Dendritic cell treated with granulocyte-macrophage colony-stimulating factor and Interleukin-4, amounts not matched to agents 40 ng/mL and 50 ng/mL, for 4 days (primary cell): Measurements from ENCODE around the gene ADAMTSL3.

Experiments
- H3K27ac Mint-ChIP-seq: one replicate; pipeline ENCODE4 v1.8.0; 2022; ENCODE audit warnings: mild to moderate bottlenecking, mixed read lengths
- H3K27me3 Mint-ChIP-seq: one replicate; pipeline ENCODE4 v1.8.0; 2022; ENCODE audit warnings: mild to moderate bottlenecking, mixed read lengths
- H3K36me3 Mint-ChIP-seq: one replicate; pipeline ENCODE4 v1.8.0; 2022; ENCODE audit warnings: low read depth, mixed read lengths
- H3K4me1 Mint-ChIP-seq: one replicate; pipeline ENCODE4 v1.8.0; 2022; ENCODE audit warnings: low read depth, mixed read lengths
- H3K4me3 Mint-ChIP-seq: one replicate; pipeline ENCODE4 v1.8.0; 2022; ENCODE audit warnings: mild to moderate bottlenecking, moderate library complexity, mixed read lengths
- H3K9me3 Mint-ChIP-seq: one replicate; pipeline ENCODE4 v1.8.0; 2022; ENCODE audit warnings: mixed read lengths
- intact Hi-C: fragments of 100-400 bp; cut with micrococcal nuclease; formaldehyde crosslinking; loops from one replicate; pipeline ENCODE4 v1.15.0; 2022

Gene ADAMTSL3

DNA sequence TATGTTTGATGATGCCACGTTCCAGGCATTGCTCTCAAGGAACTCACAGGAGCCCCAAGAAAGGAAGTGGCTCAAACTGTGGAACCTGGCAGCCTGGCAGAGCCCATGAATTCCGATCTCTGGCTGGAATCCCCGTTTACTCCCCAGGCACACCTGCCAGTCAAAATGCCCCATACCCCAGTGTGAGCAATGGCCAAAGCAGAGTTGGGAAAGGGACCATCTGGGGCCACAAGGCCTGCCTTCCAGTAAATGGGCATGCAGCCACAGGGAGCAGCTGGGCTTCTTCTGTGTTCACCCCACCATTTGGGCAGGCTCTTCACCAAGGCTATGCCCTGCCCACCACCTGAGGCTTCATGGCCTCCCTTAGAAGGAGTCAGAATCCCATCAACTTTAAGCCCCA, 324.7 kb downstream of the ADAMTSL3 start:
- no peaks in the 10 kb centered on the region for H3K27me3 Mint-ChIP-seq
- H3K4me1 Mint-ChIP-seq = no peaks in the 10 kb centered on the region
- H3K9me3 Mint-ChIP-seq = peaks cover 19% of the 10 kb centered on the region
- intact Hi-C loops = no loop called here
- no peak overlapping the region for H3K27ac Mint-ChIP-seq
- no peak overlapping the region for H3K4me3 Mint-ChIP-seq
- no peaks in the 10 kb centered on the region for H3K36me3 Mint-ChIP-seq

DNA sequence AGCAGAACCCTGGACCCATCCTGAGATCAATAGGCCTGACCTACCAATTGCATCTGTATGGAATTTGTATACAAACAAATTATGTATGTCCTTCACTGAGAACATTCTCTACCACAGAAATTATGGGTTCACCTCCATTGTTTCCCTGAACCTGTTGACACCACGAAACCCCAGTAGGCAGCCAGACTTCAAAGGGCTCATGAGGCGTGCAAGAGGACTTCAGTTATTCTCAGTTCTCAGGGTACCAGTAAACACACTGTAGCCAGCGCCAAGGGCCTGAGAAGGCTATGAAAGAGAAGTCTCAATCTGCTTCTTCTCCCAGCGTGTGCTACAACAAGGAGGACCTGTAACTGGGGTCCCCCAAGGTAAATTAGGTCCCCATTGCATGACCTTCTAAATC, 326.7 kb downstream of the ADAMTSL3 start:
- H3K4me3 Mint-ChIP-seq = no peak overlapping the region
- H3K27me3 Mint-ChIP-seq = no peaks in the 10 kb centered on the region
- intact Hi-C loops = no loop called here
- no peak overlapping the region for H3K27ac Mint-ChIP-seq
- no peaks in the 10 kb centered on the region for H3K4me1 Mint-ChIP-seq
- no peaks in the 10 kb centered on the region for H3K36me3 Mint-ChIP-seq
- peaks cover 19% of the 10 kb centered on the region for H3K9me3 Mint-ChIP-seq

DNA sequence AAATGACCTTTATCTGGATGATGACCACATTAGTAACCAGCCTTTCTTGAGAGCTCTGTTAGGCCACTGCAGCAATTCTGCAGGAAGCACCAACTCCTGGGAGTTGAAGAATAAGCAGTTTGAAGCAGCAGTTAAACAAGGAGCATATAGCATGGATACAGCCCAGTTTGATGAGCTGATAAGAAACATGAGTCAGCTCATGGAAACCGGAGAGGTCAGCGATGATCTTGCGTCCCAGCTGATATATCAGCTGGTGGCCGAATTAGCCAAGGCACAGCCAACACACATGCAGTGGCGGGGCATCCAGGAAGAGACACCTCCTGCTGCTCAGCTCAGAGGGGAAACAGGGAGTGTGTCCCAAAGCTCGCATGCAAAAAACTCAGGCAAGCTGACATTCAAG, 328.8 kb downstream of the ADAMTSL3 start:
- no peak overlapping the region for H3K27ac Mint-ChIP-seq
- no peaks in the 10 kb centered on the region for H3K36me3 Mint-ChIP-seq
- peaks cover 8% of the 10 kb centered on the region for H3K9me3 Mint-ChIP-seq
- intact Hi-C loops = no loop called here
- H3K4me1 Mint-ChIP-seq = no peaks in the 10 kb centered on the region
- no peak overlapping the region for H3K4me3 Mint-ChIP-seq
- H3K27me3 Mint-ChIP-seq = no peaks in the 10 kb centered on the region

DNA sequence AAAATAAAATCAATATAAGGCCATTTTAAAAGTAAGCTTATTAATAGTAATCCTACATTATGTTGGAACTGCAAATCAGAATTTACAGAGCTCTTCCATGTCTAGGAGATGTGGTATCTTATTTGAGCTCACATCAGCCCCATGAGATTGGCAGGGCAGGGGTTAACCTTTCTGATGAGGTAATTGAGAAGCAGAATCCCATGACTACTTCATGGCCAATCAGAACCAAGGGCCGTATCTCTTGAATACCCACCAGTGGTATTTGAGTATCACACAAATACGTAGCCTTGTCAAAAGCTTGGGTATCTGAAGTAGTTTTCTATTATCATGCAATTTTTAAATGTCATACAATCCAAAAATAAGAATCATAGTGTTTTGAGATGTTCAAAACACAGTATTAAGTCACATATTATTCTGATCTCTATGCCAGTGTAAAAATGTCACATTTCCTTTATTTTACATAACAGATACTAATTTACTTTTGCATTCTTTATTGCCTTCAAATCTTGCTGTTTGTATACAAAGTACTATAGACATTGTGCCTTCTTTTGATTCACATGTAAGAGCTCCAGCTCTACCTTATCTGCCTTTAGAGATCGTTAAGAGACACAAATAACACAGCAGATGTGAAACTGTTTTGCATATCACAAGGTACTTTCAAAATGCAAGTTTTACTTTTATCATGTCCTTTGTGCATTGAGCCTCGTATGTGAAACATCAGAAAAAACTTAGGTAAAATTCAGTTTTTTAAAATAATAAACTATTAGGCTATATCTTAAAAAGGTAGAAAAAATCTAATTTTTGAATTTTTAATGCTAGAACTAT, 329.9 kb downstream of the ADAMTSL3 start:
- Mint-ChIP-seq H3K4me1 (no peaks in the 10 kb centered on the region), H3K4me3 (no peak overlapping the region), H3K27me3 (no peaks in the 10 kb centered on the region), H3K27ac (no peak overlapping the region), H3K36me3 (no peaks in the 10 kb centered on the region), H3K9me3 (no peaks in the 10 kb centered on the region)
- intact Hi-C loops = no loop called here

DNA sequence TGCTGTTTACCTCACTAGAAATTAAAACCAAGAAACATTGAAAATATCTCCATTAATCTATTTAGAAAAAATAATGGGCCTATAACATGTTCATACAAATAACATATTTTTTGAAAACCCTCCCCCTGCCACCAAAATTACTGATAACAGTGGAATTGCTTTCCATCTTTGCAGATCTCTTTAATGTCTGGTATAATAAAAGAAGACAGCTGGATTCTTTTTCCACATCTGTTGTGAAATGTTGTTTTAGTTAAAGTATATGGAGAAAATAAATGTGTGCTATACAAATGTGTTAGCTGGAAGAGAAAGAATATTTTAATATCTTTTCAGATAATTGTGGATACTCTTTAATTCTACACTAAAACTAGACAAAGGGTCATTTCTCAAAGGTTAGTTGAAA, 330.7 kb downstream of the ADAMTSL3 start:
- no peak overlapping the region for H3K27ac Mint-ChIP-seq
- H3K4me1 Mint-ChIP-seq = no peaks in the 10 kb centered on the region
- no peaks in the 10 kb centered on the region for H3K36me3 Mint-ChIP-seq
- H3K4me3 Mint-ChIP-seq = no peak overlapping the region
- no peaks in the 10 kb centered on the region for H3K9me3 Mint-ChIP-seq
- H3K27me3 Mint-ChIP-seq = no peaks in the 10 kb centered on the region
- intact Hi-C loops = no loop called here

DNA sequence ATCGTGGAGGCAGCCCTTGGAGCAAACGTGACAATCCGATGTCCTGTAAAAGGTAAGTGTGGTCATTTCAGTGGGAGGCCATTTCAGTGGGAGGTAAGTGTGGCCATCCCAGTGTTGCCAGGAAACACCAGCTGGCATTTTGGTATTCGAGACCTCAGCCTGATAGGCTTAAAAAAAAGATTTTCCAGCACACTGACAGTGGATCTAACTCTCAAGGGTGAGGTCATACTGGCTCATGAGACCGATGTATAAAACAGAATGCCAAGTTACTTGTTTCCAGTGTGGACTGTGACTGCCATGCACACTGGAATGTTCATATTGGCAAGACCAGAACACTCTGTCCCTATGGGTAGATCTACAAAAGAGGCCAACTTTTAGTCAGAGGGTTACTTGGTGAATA, 337.2 kb downstream of the ADAMTSL3 start:
- Mint-ChIP-seq H3K27ac (no peak overlapping the region), H3K27me3 (peaks cover 2% of the 10 kb centered on the region), H3K9me3 (no peaks in the 10 kb centered on the region), H3K36me3 (no peaks in the 10 kb centered on the region), H3K4me1 (no peaks in the 10 kb centered on the region), H3K4me3 (no peak overlapping the region)
- intact Hi-C loops = no loop called here

DNA sequence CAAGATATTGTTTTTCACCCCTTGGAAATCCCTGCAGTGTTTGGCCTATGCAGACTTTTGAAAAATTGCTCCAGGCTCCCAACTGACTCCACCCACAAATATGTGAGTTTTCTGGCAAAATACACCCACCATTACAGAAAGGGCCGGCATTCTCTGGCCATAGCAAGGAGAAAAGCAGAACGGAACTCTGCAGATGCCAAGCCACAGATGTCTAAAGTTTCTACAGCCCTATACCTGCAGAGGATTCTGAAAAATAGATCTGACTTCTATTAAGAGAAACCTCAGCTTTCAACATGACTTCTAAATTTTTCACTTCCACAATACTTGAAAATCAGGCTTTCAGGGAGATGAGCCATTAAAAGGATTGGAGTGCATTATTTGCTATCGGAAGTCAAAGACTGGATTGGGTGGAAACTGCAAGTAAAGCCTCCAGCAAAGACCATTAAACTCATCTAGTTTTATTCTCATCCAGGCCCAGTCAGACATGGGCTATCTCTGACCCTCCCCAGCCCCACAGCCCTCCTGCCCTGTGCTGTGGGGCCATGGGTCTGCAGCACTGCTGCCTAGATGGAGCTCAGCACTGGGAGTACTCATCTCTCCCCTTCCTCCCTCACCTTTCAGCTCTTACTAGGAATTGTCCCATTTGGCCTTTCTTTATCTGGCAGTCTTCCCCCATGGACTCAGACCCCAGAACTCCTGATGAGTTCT, 338.6 kb downstream of the ADAMTSL3 start:
- Mint-ChIP-seq H3K36me3 (no peaks in the 10 kb centered on the region), H3K4me1 (no peaks in the 10 kb centered on the region), H3K27me3 (peaks cover 2% of the 10 kb centered on the region), H3K4me3 (no peak overlapping the region), H3K27ac (no peak overlapping the region), H3K9me3 (no peaks in the 10 kb centered on the region)
- intact Hi-C loops = no loop called here

DNA sequence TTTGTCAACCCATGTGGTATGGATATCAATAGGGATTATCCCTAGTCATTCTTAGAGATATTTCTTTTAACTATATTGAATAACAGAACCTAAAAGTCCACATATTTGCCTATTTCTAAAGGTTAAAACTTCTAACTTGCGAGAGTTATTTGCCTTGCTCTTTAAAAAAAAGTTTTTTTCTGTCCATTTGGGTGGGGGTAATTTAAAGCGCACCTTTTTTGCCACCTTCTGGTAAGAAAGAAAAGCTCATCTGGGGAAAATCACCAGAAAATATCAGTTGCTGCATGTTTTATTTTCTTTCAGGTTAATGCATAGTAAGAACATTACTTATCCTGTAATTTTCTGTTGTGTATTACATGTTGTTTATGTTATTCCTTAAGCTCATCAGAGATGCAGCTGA, 339.7 kb downstream of the ADAMTSL3 start:
- Mint-ChIP-seq H3K36me3 (no peaks in the 10 kb centered on the region), H3K4me1 (no peaks in the 10 kb centered on the region), H3K9me3 (no peaks in the 10 kb centered on the region), H3K4me3 (no peak overlapping the region), H3K27ac (no peak overlapping the region), H3K27me3 (peaks cover 2% of the 10 kb centered on the region)
- intact Hi-C loops = no loop called here

DNA sequence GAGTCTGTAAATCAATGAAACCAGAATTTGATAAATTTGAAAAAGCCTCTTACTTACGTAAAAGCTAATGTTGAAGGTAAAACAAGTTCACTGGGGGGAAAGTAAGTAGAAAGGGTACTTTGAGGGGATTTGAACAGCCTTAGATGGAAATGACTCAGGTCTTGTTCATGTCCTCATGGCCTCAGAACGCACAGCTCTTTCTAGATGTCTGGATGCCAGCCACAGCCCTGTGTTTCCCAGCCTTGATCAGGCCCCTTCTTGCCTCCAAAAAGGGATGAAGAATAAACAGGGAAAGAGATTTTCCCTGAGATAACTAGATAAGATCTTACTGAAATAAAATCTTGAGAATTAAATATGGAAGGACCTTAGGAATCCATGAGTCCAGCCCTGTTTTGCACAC, 344.6 kb downstream of the ADAMTSL3 start:
- H3K36me3 Mint-ChIP-seq = no peaks in the 10 kb centered on the region
- no peaks in the 10 kb centered on the region for H3K27me3 Mint-ChIP-seq
- no peak overlapping the region for H3K27ac Mint-ChIP-seq
- no peaks in the 10 kb centered on the region for H3K9me3 Mint-ChIP-seq
- intact Hi-C loops = no loop called here
- H3K4me3 Mint-ChIP-seq = no peak overlapping the region
- H3K4me1 Mint-ChIP-seq = no peaks in the 10 kb centered on the region

DNA sequence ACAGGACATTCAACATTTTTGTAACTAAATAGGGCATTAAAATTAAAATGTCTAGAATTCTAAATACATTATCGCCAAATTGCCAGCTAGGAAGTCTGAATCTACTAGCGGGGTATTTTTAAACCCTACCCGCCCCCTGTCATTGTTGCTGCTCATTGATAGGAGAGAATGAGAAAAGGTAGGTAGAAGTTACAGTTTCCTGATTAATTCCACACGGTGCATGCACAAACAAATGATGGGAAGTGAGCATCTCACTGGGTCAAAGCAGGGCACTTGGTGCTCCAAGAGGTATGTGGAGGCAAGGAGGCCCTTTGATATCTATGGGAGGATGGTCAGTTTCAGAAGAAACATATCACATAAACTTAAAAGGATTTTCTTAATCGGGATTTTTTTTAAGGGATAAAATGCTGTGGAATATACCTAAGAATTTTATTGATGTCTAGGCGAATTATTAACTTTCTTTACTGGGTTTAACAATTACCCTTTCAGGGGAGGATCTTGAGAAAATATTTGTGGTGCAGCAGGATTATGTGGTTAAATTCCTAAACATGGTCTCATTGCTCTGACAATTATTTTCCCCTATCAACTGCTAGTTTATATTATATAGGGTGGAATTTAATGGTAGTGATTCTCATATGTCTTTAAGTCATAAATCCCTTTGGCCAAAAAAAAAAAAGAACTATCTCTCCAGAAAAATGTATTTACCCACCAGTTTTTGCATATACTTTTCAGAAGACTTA, 345.6 kb downstream of the ADAMTSL3 start:
- Mint-ChIP-seq H3K9me3 (no peaks in the 10 kb centered on the region), H3K27me3 (no peaks in the 10 kb centered on the region), H3K27ac (no peak overlapping the region), H3K4me3 (no peak overlapping the region), H3K36me3 (no peaks in the 10 kb centered on the region), H3K4me1 (no peaks in the 10 kb centered on the region)
- intact Hi-C loops = no loop called here

DNA sequence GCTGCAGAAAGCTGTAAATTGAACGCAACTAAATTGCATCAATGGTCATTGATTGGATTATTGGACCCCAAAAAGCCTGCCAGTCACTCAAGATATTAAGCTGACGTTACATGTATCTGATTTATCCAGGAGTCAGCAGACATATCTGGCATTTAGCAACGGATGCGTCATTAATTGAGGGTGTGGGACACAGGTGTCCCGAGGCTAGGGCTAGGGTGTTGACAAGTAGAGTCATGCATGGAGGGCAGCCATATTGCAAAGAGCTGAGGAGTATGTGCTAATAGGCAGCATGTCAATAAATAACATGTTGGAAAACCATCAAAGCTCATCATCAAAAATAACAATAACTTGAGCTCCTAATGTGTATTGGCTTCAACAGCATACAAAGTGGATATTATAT, 347.1 kb downstream of the ADAMTSL3 start:
- intact Hi-C loops = no loop called here
- H3K4me3 Mint-ChIP-seq = no peak overlapping the region
- H3K9me3 Mint-ChIP-seq = no peaks in the 10 kb centered on the region
- H3K4me1 Mint-ChIP-seq = no peaks in the 10 kb centered on the region
- no peaks in the 10 kb centered on the region for H3K36me3 Mint-ChIP-seq
- no peaks in the 10 kb centered on the region for H3K27me3 Mint-ChIP-seq
- no peak overlapping the region for H3K27ac Mint-ChIP-seq

DNA sequence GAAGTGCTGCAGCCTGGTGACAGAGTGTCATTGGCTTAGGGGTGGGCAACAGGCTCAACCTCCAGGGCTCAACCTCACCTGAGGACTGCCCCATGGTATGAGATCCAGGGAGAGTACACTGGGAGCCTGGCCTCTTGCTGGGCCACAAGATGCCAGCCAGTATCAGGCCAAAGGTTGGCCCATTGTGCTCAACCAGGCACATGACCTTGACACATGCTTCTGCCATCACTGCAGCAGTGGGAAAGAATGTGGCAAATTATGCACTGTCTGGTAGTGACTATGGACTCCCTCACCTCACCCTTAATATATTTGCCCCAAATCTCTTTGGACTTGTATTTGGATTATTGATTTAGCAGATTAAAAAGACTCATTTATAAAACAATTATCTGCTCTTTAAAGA, 347.7 kb downstream of the ADAMTSL3 start:
- Mint-ChIP-seq H3K27ac (no peak overlapping the region), H3K4me1 (no peaks in the 10 kb centered on the region), H3K36me3 (no peaks in the 10 kb centered on the region), H3K27me3 (no peaks in the 10 kb centered on the region), H3K9me3 (no peaks in the 10 kb centered on the region), H3K4me3 (no peak overlapping the region)
- intact Hi-C loops = no loop called here

DNA sequence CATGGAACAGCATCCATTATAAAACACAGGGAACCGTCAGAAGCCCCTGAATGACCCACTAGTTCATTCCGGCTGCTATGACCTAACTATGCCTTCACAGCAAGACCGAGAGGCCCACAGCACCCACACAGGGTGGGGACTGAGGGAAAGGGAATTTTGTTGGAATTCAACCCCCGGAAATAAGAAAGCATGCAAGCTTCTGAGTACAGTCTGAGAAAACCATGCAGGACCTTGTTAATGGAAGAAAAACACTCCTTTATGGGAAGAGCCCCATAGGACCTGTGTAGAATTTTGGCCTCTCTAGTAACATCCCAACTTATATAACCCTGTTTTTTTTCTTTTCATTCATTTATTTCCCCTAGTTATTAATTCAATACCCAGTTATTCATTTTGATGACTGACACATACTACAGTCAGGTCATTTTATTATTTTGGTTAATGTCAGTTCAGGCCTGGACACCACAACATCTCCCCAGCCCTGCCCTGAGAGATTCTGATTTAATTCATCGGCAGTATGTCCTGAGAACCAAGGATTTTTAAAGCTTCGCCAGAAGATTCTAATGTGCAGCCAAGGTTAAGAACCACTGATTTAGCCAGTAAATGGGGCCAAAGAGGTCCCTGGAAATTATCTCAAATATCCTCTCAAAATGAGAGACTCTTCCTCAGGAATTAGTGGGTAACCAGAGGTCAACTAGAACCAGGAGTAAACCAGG, 350.0 kb downstream of the ADAMTSL3 start:
- H3K4me3 Mint-ChIP-seq = no peak overlapping the region
- no peaks in the 10 kb centered on the region for H3K27me3 Mint-ChIP-seq
- no peaks in the 10 kb centered on the region for H3K36me3 Mint-ChIP-seq
- H3K4me1 Mint-ChIP-seq = no peaks in the 10 kb centered on the region
- H3K9me3 Mint-ChIP-seq = no peaks in the 10 kb centered on the region
- intact Hi-C loops = no loop called here
- H3K27ac Mint-ChIP-seq = no peak overlapping the region

DNA sequence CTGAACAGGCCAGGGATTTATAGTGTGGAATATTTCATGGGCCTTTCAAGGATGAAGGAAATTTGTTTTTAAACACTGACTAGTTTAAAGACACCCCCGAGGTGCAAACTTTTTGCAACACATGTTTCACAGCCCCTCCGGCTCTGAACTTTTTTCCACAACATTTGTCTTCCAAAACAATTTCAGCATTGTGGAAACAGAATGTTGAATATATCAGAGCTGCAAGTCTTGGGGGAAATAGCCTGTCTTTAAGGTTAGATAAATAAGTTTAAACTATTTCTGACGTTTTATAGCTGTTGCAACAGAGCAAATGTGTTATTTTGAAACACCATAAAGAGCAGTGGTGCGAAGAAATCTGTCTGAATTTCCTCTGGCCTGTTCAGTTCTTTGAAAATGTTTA, 352.5 kb downstream of the ADAMTSL3 start:
- no peaks in the 10 kb centered on the region for H3K36me3 Mint-ChIP-seq
- no peak overlapping the region for H3K4me3 Mint-ChIP-seq
- no peaks in the 10 kb centered on the region for H3K4me1 Mint-ChIP-seq
- no peaks in the 10 kb centered on the region for H3K27me3 Mint-ChIP-seq
- H3K9me3 Mint-ChIP-seq = peaks cover 5% of the 10 kb centered on the region
- intact Hi-C loops = no loop called here
- no peak overlapping the region for H3K27ac Mint-ChIP-seq
